ENCODE measurements around the gene ZNF532.

- TF ChIP-seq CTCF (conservative IDR thresholded peaks at IDR 0.05 in 1 of 2, IDR thresholded peaks at IDR 0.05 in 1 of 2; ENCODE audit: extremely low read depth in 1 of 2, insufficient read depth in 1 of 2, low read depth in 1 of 2, low read length in 2 of 2) (no peak), EZH2 (IDR thresholded peaks at IDR 0.05; ENCODE audit: borderline replicate concordance, low read length) (no peak)
These were observed 106.5 kb downstream of the ZNF532 start for GRCh38 chr18:58970943-58971790.
